A673 (cell line): ENCODE results near the gene EFCAB8. TPM values are rescaled to one million over a fixed set of nuclear protein-coding genes. Genes with fewer than 3 reads are reported as not detected.

Source experiments
- BruUV-seq: library from RNA; stranded (reverse); fragments of 400-500 nt; replicated peaks from 2 replicates; lab custom pipeline; 2021; lab: Mats Ljungman, UMichigan
- CTCF ChIA-PET: fragments of 300-600 bp; sonication (Branson Sonifier 250); formaldehyde crosslinking; loops from one replicate; lab custom pipeline; 2022; ENCODE audit warnings: antibody characterized with exemption; lab: Charles Lee
- POLR2A ChIA-PET: fragments of 300-600 bp; sonication (Branson Sonifier 250); formaldehyde crosslinking; loops from one replicate; lab custom pipeline; 2022; ENCODE audit warnings: antibody characterized with exemption; ENCODE audit not compliant: low non-redundant PET; lab: Charles Lee
- DNase-seq: peaks from one replicate; pipeline ENCODE4 v3.0.0-alpha.2; 2015; ENCODE audit warnings: low spot score
- H3K27ac ChIP-seq: fragments of 200-600 bp; sonication (generic); 2 replicates; pipeline ENCODE4 v1.5.1; 2016; ENCODE audit warnings: mixed run types, low read depth, mild to moderate bottlenecking, mixed read lengths, antibody characterized with exemption, low read length; ENCODE audit not compliant: poor library complexity, severe bottlenecking
- H3K27me3 ChIP-seq: fragments of 200-600 bp; sonication (generic); replicated peaks from 2 replicates; pipeline ENCODE4 v1.6.1; 2017; ENCODE audit warnings: mixed run types, low read depth, mild to moderate bottlenecking, mixed read lengths, antibody characterized with exemption, low read length; ENCODE audit not compliant: insufficient read depth, poor library complexity
- H3K36me3 ChIP-seq: fragments of 200-600 bp; sonication (generic); 2 replicates; pipeline ENCODE4 v1.6.1; 2016; ENCODE audit warnings: mixed run types, mild to moderate bottlenecking, mixed read lengths, antibody characterized with exemption, low read length; ENCODE audit not compliant: insufficient read depth, poor library complexity, severe bottlenecking
- H3K4me1 ChIP-seq: fragments of 200-600 bp; sonication (generic); 2 replicates; pipeline ENCODE4 v1.6.1; 2017; ENCODE audit warnings: mixed run types, mild to moderate bottlenecking, mixed read lengths, antibody characterized with exemption, low read length; ENCODE audit not compliant: insufficient read depth, poor library complexity, severe bottlenecking
- H3K4me3 ChIP-seq: fragments of 200-600 bp; sonication (generic); 2 replicates; pipeline ENCODE4 v1.5.1; 2016; ENCODE audit warnings: low read depth, mixed run types, mild to moderate bottlenecking, mixed read lengths, low read length; ENCODE audit not compliant: poor library complexity, severe bottlenecking
- H3K9me3 ChIP-seq: fragments of 200-600 bp; sonication (generic); 2 replicates; pipeline ENCODE4 v1.6.1; 2016; ENCODE audit warnings: mixed run types, low read depth, mild to moderate bottlenecking, mixed read lengths, antibody characterized with exemption, low read length; ENCODE audit not compliant: poor library complexity, severe bottlenecking
- EZH2 ChIP-seq: fragments of 200-600 bp; sonication (generic); IDR thresholded peaks from 2 replicates; pipeline ENCODE4 v1.6.1; 2017; ENCODE audit warnings: borderline replicate concordance, low read depth, mild to moderate bottlenecking, mixed read lengths, antibody characterized with exemption, low read length; ENCODE audit not compliant: poor library complexity, severe bottlenecking
- intact Hi-C: fragments of 100-400 bp; cut with micrococcal nuclease; formaldehyde crosslinking; loops from one replicate; pipeline ENCODE4 v1.10.0; 2022; ENCODE audit not compliant: unreplicated experiment
- total RNA-seq: library from RNA; stranded (reverse); gene quantifications from 2 replicates; pipeline ENCODE4 v1.2.3, GENCODE V29; 2021
- TF ChIP-seq, protein P1 (sequence below): fragments of 300-800, 200-600 bp; sonication (generic); conservative IDR thresholded peaks from 2 replicates; pipeline ENCODE4 v1.5.1; 2017; ENCODE audit warnings: low read depth, mild to moderate bottlenecking, antibody characterized with exemption, low read length, moderate library complexity, mixed read lengths

Gene EFCAB8
- total RNA-seq, 1 experiment from 2014 or later = not detected

GRCh38 chr20:32979201-32979998, 120.7 kb downstream of the EFCAB8 start:
- no TSS peak for BruUV-seq
- no peak for DNase-seq
- Histone ChIP-seq H3K27ac (no peak overlapping the region), H3K9me3 (no peaks in the 10 kb centered on the region), H3K4me1 (no peaks in the 10 kb centered on the region), H3K27me3 (no peaks in the 10 kb centered on the region), H3K4me3 (no peak overlapping the region), H3K36me3 (no peaks in the 10 kb centered on the region)
- ChIA-PET CTCF (interaction anchor here (0.5 kb wide), 1 partner anchor 201 kb away, joined by 5 read pairs; no protein-coding TSS in a partner anchor), POLR2A (no interaction called here)
- TF ChIP-seq EZH2 = no peak
- TF ChIP-seq, protein P1, sequence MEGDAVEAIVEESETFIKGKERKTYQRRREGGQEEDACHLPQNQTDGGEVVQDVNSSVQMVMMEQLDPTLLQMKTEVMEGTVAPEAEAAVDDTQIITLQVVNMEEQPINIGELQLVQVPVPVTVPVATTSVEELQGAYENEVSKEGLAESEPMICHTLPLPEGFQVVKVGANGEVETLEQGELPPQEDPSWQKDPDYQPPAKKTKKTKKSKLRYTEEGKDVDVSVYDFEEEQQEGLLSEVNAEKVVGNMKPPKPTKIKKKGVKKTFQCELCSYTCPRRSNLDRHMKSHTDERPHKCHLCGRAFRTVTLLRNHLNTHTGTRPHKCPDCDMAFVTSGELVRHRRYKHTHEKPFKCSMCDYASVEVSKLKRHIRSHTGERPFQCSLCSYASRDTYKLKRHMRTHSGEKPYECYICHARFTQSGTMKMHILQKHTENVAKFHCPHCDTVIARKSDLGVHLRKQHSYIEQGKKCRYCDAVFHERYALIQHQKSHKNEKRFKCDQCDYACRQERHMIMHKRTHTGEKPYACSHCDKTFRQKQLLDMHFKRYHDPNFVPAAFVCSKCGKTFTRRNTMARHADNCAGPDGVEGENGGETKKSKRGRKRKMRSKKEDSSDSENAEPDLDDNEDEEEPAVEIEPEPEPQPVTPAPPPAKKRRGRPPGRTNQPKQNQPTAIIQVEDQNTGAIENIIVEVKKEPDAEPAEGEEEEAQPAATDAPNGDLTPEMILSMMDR = no peak
- intact Hi-C loops = no loop called here

DNA sequence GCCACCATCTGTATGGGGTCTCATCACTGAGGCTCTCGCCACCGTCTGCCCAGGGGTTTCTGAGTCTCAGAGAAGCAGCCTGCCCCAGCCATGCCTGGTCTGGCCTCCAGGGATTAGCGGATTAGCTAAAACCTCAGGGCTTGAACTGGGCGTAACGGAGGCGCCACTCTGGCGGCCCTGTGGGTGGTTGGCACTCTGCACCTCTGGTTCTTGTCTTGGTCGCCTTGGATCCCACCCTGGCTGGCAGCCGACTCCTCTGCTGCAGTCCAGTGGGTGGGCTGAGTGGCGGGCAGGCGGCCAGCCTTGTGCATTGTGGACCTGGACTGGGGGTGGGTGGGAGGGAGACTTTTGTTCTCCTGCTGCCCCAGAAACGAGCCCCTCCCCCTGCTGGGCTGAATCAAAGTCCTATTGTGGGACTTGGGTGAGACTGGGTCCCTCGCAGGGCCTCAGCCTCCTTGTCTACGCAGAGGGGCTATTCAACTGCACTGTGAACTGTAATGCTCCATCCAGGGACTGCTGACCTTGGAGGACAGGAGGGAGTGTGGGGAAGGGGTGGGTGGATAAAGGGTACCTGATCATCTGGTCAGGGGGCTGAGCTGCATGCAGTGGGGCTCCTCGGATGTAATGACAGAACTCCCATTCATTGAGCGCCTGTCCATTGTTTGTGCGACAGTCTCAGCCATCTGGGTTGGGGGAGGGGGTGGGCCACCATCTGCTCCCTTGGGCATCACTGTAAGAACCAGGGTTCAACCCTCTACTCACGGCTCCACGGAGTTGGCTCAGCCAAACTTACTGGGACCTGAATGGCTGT, 121.6 kb downstream of the EFCAB8 start:
- Histone ChIP-seq H3K9me3 (no peaks in the 10 kb centered on the region), H3K4me1 (no peaks in the 10 kb centered on the region), H3K27ac (no peak overlapping the region), H3K4me3 (no peak overlapping the region), H3K36me3 (no peaks in the 10 kb centered on the region), H3K27me3 (no peaks in the 10 kb centered on the region)
- TF ChIP-seq, protein P1 = no peak
- TF ChIP-seq EZH2 = no peak
- no peak for DNase-seq
- intact Hi-C loops = no loop called here
- ChIA-PET CTCF (interaction anchor here (0.5 kb wide), 1 partner anchor 202 kb away, joined by 5 read pairs; no protein-coding TSS in a partner anchor), POLR2A (no interaction called here)
- BruUV-seq = no TSS peak

- no peak for TF ChIP-seq EZH2
- TF ChIP-seq, protein P1 = no peak
- POLR2A ChIA-PET = no interaction called here
- CTCF ChIA-PET = no interaction called here
- no peak overlapping the region for H3K27ac ChIP-seq
- no peak overlapping the region for H3K4me3 ChIP-seq
- no peaks in the 10 kb centered on the region for H3K9me3 ChIP-seq
- intact Hi-C loops = no loop called here
- no TSS peak for BruUV-seq
- H3K27me3 ChIP-seq = no peaks in the 10 kb centered on the region
- DNase-seq = no peak
- H3K36me3 ChIP-seq = no peaks in the 10 kb centered on the region
- no peaks in the 10 kb centered on the region for H3K4me1 ChIP-seq
Measured at GRCh38 chr20:32980990-32981389, 122.3 kb downstream of the EFCAB8 start.
